SK-N-SH (cell line): ENCODE measurements around the gene COL10A1. TPM values are rescaled to one million over a fixed set of nuclear protein-coding genes. Genes with fewer than 3 reads are reported as not detected.

ENCODE experiments used
- CTCF ChIA-PET: fragments of 300-600, 350-600 bp; formaldehyde crosslinking; extraction: SDS; loops from one replicate; lab custom pipeline; 2021; lab: Yijun Ruan, JAX
- POLR2A ChIA-PET: fragments of 350-600 bp; sonication (Branson Sonifier 250); formaldehyde crosslinking; extraction: SDS; loops from one replicate; lab custom pipeline; 2020; ENCODE audit warnings: antibody characterized with exemption, inconsistent platforms; lab: Yijun Ruan, JAX
- DNase-seq: peaks from one replicate; pipeline ENCODE4 v3.0.0; 2012
- H2AFZ ChIP-seq: fragments of 200-600 bp; sonication (generic); 2 replicates; pipeline ENCODE4 v1.8.1; 2016; ENCODE audit warnings: antibody characterized with exemption, mild to moderate bottlenecking, low read depth
- H3F3A ChIP-seq: fragments of 200-600 bp; sonication (generic); replicated peaks from 2 replicates; pipeline ENCODE3; 2016; ENCODE audit warnings: antibody characterized with exemption, mild to moderate bottlenecking; ENCODE audit not compliant: insufficient read depth
- H3K27ac ChIP-seq, 2 experiments: fragments of 200-500 bp in 1 of 2; fragments of 200-600 bp in 1 of 2; sonication (Bioruptor generic) in 1 of 2; sonication (generic), shearing (Covaris generic) in 1 of 2; 2 replicates each; pipeline versions ENCODE4 v1.5.1 to v1.6.1; 2014 to 2016; ENCODE audit warnings: low read depth in 2 of 2, inconsistent platforms in 1 of 2, low read length in 1 of 2, mild to moderate bottlenecking in 1 of 2, mixed read lengths in 1 of 2
- H3K27me3 ChIP-seq: fragments of 200-600 bp; sonication (generic), shearing (Covaris generic); 2 replicates; pipeline ENCODE4 v1.6.1; 2016; ENCODE audit warnings: mixed run types; ENCODE audit not compliant: insufficient read depth
- H3K36me3 ChIP-seq, 2 experiments: fragments of 200-500 bp in 1 of 2; fragments of 200-600 bp in 1 of 2; sonication (Bioruptor generic) in 1 of 2; sonication (generic) in 1 of 2; replicated peaks in 1 of 2; 2 replicates each; pipeline versions ENCODE3 to v1.5.1; 2014 to 2016; ENCODE audit warnings: low read length in 1 of 2, mild to moderate bottlenecking in 1 of 2; ENCODE audit not compliant: insufficient read depth in 2 of 2, control insufficient read depth in 1 of 2
- H3K4me1 ChIP-seq, 2 experiments: fragments of 200-500 bp in 1 of 2; fragments of 200-600 bp in 1 of 2; sonication (Bioruptor generic) in 1 of 2; sonication (generic), shearing (Covaris generic) in 1 of 2; 2 replicates each; pipeline versions ENCODE4 v1.5.1 to v1.6.1; 2014 to 2016; ENCODE audit warnings: low read depth in 1 of 2, low read length in 1 of 2, mixed run types in 1 of 2; ENCODE audit not compliant: insufficient read depth in 2 of 2, control insufficient read depth in 1 of 2
- H3K4me2 ChIP-seq: fragments of 200-600 bp; sonication (generic), shearing (Covaris generic); 2 replicates; pipeline ENCODE4 v1.6.1; 2017; ENCODE audit warnings: mixed run types
- H3K4me3 ChIP-seq, 2 experiments: fragments of 200-500 bp in 1 of 2; fragments of 200-600 bp in 1 of 2; sonication (Bioruptor generic) in 1 of 2; sonication (generic), shearing (Covaris generic) in 1 of 2; 2 replicates each; pipeline versions ENCODE4 v1.5.1 to v1.8.1; 2014 to 2016; ENCODE audit warnings: low read depth in 2 of 2, inconsistent platforms in 1 of 2, low read length in 1 of 2, mild to moderate bottlenecking in 1 of 2, mixed read lengths in 1 of 2, moderate library complexity in 1 of 2
- H3K79me2 ChIP-seq: fragments of 200-600 bp; sonication (generic); 2 replicates; pipeline ENCODE4 v1.8.1; 2017; ENCODE audit warnings: mild to moderate bottlenecking; ENCODE audit not compliant: insufficient read depth
- H3K9ac ChIP-seq: fragments of 200-600 bp; sonication (generic); 2 replicates; pipeline ENCODE4 v1.6.1; 2017; ENCODE audit warnings: mixed run types
- H3K9me2 ChIP-seq: fragments of 200-600 bp; sonication (generic); 2 replicates; pipeline ENCODE4 v1.6.1; 2017; ENCODE audit warnings: mixed run types
- H3K9me3 ChIP-seq: fragments of 200-600 bp; sonication (generic); 2 replicates; pipeline ENCODE4 v1.6.1; 2017; ENCODE audit warnings: mixed run types, mild to moderate bottlenecking, moderate library complexity
- H4K20me1 ChIP-seq: fragments of 200-600 bp; sonication (generic); 2 replicates; pipeline ENCODE4 v1.6.1; 2017; ENCODE audit warnings: mild to moderate bottlenecking, mixed run types; ENCODE audit not compliant: insufficient read depth
- CHD2 ChIP-seq: fragments of 150-350 bp; IDR thresholded peaks from 2 replicates; pipeline ENCODE4 v1.6.1; 2018; ENCODE audit warnings: low read length; ENCODE audit not compliant: partially characterized antibody
- CTCF ChIP-seq: fragments of 200-600 bp; sonication (generic); IDR thresholded peaks from 2 replicates; pipeline ENCODE4 v1.6.1; 2017; ENCODE audit warnings: antibody characterized with exemption, mild to moderate bottlenecking, moderate library complexity
- ELF1 ChIP-seq: IDR thresholded peaks from 2 replicates; pipeline ENCODE4 v1.4.0; 2012
- FOSL2 ChIP-seq: IDR thresholded peaks from 2 replicates; pipeline ENCODE4 v1.4.0; 2012; ENCODE audit warnings: low read depth, mild to moderate bottlenecking, moderate library complexity, borderline replicate concordance
- GABPA ChIP-seq: IDR thresholded peaks from 2 replicates; pipeline ENCODE4 v1.4.0; 2012; ENCODE audit warnings: low read depth, mild to moderate bottlenecking
- IRF3 ChIP-seq: fragments of 150-350 bp; IDR thresholded peaks from 2 replicates; pipeline ENCODE4 v1.6.1; 2016; ENCODE audit warnings: mild to moderate bottlenecking, low read depth, low read length
- MEF2A ChIP-seq: IDR thresholded peaks from 2 replicates; pipeline ENCODE4 v1.4.0; 2012; ENCODE audit warnings: low read depth, borderline replicate concordance
- NFIC ChIP-seq: IDR thresholded peaks from 2 replicates; pipeline ENCODE4 v1.4.0; 2012; ENCODE audit warnings: borderline replicate concordance
- PBX3 ChIP-seq: IDR thresholded peaks from 2 replicates; pipeline ENCODE4; 2012
- REST ChIP-seq: IDR thresholded peaks from 2 replicates; pipeline ENCODE4 v1.6.1; 2012; ENCODE audit warnings: mild to moderate bottlenecking, low read depth, low read length, moderate library complexity
- RFX5 ChIP-seq: IDR thresholded peaks from 2 replicates; pipeline ENCODE4 v1.6.1; 2012; ENCODE audit warnings: mild to moderate bottlenecking, improper control_type of control experiment, low read length
- TCF12 ChIP-seq: IDR thresholded peaks from 2 replicates; pipeline ENCODE4 v1.4.0; 2012
- USF1 ChIP-seq: IDR thresholded peaks from 2 replicates; pipeline ENCODE4 v1.4.0; 2012; ENCODE audit warnings: low read depth, borderline replicate concordance
- YY1 ChIP-seq: IDR thresholded peaks from 2 replicates; pipeline ENCODE4 v1.4.0; 2012; ENCODE audit warnings: low read depth, mild to moderate bottlenecking
- ZBTB33 ChIP-seq: IDR thresholded peaks from 2 replicates; pipeline ENCODE4 v1.4.0; 2012; ENCODE audit warnings: low read depth, borderline replicate concordance
- WGBS: methylation state at CpG from one replicate; pipeline ENCODE4 v1.1.6; 2017; ENCODE audit warnings: low lambda C conversion rate; 5-methylcytosine and 5-hydroxymethylcytosine counted together
- polyA plus RNA-seq, 3 experiments: library from polyadenylated mRNA; depleted of rRNA; stranded (reverse); fragments of >200 nt; gene quantifications; 2 replicates each; pipeline ENCODE4 v1.2.3, GENCODE V29; 2012

The COL10A1 gene
- polyA plus RNA-seq, 1 of the 3 experiments (the other 2 are of a cell fraction), result 5.1 TPM

- Histone ChIP-seq H3K79me2 (no peaks in the 10 kb centered on the region), H3K27me3 (no peaks in the 10 kb centered on the region), H3K9ac (no peak overlapping the region), H3K4me3 (no peak overlapping the region), H3K27ac (peak overlapping the region in 1 of 2 experiments; percentile 80; a peak in 2 of 4 replicates), H3K9me2 (no peaks in the 10 kb centered on the region), H3K4me2 (no peak overlapping the region), H3K4me1 (no peaks in the 10 kb centered on the region; a peak in 1 of 4 replicates), H3K36me3 (peaks cover 0 to 3% of the 10 kb centered on the region in 2 experiments)
- ChIA-PET CTCF (interaction anchor here (1.2 to 1.8 kb wide), 3 partner anchors 11 to 27 kb away, joined by 3 to 8 read pairs (median 4); partner anchors contain the start of gene NT5DC1), POLR2A (no interaction called here)
- no peak for DNase-seq
- TF ChIP-seq ELF1 (no peak), MEF2A (no peak), TCF12 (peak; percentile 36; the same call in 1 of the 2 replicates), NFIC (no peak)
- TF ChIP-seq, all 33 proteins: peak for 1
- WGBS, result 90% methylated on average over 2 of the region's 2 CpGs
- H4K20me1 ChIP-seq, result no peaks in the 10 kb centered on the region
- no peak overlapping the region for H2AFZ ChIP-seq
- no peaks in the 10 kb centered on the region for H3F3A ChIP-seq
- H3K9me3 ChIP-seq, result no peaks in the 10 kb centered on the region
These were observed 2.0 kb upstream of the COL10A1 start for GRCh38 chr6:116127771-116128493.

GRCh38 chr6:116120430-116120829, 5.5 kb downstream of the COL10A1 start:
- Histone ChIP-seq H3K9ac (no peak overlapping the region), H3K27ac (no peak overlapping the region), H3K36me3 (peaks cover 17 to 19% of the 10 kb centered on the region in 2 experiments), H3K4me1 (no peaks in the 10 kb centered on the region; a peak in 1 of 4 replicates), H3F3A (peaks cover 3% of the 10 kb centered on the region), H3K4me3 (no peak overlapping the region), H2AFZ (no peak overlapping the region), H3K9me3 (no peaks in the 10 kb centered on the region), H4K20me1 (no peaks in the 10 kb centered on the region), H3K4me2 (no peak overlapping the region), H3K79me2 (no peaks in the 10 kb centered on the region), H3K27me3 (no peaks in the 10 kb centered on the region), H3K9me2 (no peaks in the 10 kb centered on the region)
- ChIA-PET POLR2A (no interaction called here), CTCF (interaction anchor here (1.2 kb wide), 1 partner anchor 9 kb away, joined by 3 read pairs; no protein-coding TSS in a partner anchor)
- WGBS, result no CpG with 5 or more reads among the region's 3 CpGs
- no peak for DNase-seq
- TF ChIP-seq ZBTB33 (no peak), CHD2 (no peak), YY1 (no peak), NFIC (no peak), RFX5 (no peak), PBX3 (no peak), IRF3 (no peak), USF1 (no peak), CTCF (no peak), REST (no peak), FOSL2 (no peak), GABPA (no peak)
